GM15510 (cell line): Measurements from ENCODE around the gene WSB2.

Experiments used
- POLR2A ChIP-seq: IDR thresholded peaks from 3 replicates; pipeline ENCODE4 v1.6.1; 2011; ENCODE audit warnings: borderline replicate concordance; ENCODE audit not compliant: insufficient read length; ENCODE audit errors: extremely low read depth

The WSB2 gene

GRCh38 chr12:118033323-118033722, 27.7 kb downstream of the WSB2 start:
- TF ChIP-seq POLR2A: no peak

GRCh38 chr12:118032188-118032587, 28.8 kb downstream of the WSB2 start:
- TF ChIP-seq POLR2A: no peak

GRCh38 chr12:118029166-118029565, 31.8 kb downstream of the WSB2 start:
- TF ChIP-seq POLR2A: no peak

- no peak for TF ChIP-seq POLR2A
Measured at GRCh38 chr12:118025168-118025567, 35.8 kb downstream of the WSB2 start.

GRCh38 chr12:118023301-118023860, 37.6 kb downstream of the WSB2 start:
- TF ChIP-seq POLR2A: no peak

GRCh38 chr12:118022728-118023109, 38.3 kb downstream of the WSB2 start:
- TF ChIP-seq POLR2A: no peak

- TF ChIP-seq POLR2A: no peak
Measured at GRCh38 chr12:118020036-118020435, 40.9 kb downstream of the WSB2 start.

- TF ChIP-seq POLR2A: no peak
Measured at GRCh38 chr12:118017926-118018325, 43.1 kb downstream of the WSB2 start.

GRCh38 chr12:118016424-118017264, 44.3 kb downstream of the WSB2 start, which contains the start of gene RFC5:
Gene RFC5 (plus strand): TSS chr12:118016703. CDS start chr12:118016828, 125 bp downstream.
- peak; percentile 88 for TF ChIP-seq POLR2A

- TF ChIP-seq POLR2A: no peak
Measured at GRCh38 chr12:118015944-118016343, 45.0 kb downstream of the WSB2 start.

- TF ChIP-seq POLR2A: no peak
Measured at GRCh38 chr12:118015306-118015705, 45.7 kb downstream of the WSB2 start.

- no peak for TF ChIP-seq POLR2A
Measured at GRCh38 chr12:118013283-118013682, 47.7 kb downstream of the WSB2 start.

GRCh38 chr12:118011961-118012360, 49.0 kb downstream of the WSB2 start:
- TF ChIP-seq POLR2A: no peak

- TF ChIP-seq POLR2A: no peak
Measured at GRCh38 chr12:118011377-118011776, 49.6 kb downstream of the WSB2 start.

- no peak for TF ChIP-seq POLR2A
Measured at GRCh38 chr12:118010903-118011302, 50.1 kb downstream of the WSB2 start.

GRCh38 chr12:117998719-117999118, 62.3 kb downstream of the WSB2 start:
- no peak for TF ChIP-seq POLR2A
